Fibroblast of lung (primary cell): ENCODE results near the gene NIT1. TPM values are rescaled to one million over a fixed set of nuclear protein-coding genes. Genes with fewer than 3 reads are reported as not detected.

ENCODE experiments used
- DNase-seq, 2 donors: peaks; one replicate each; pipeline versions ENCODE4 v3.0.0 to v3.0.0-alpha.2; 2010; ENCODE audit warnings: low read depth in 2 of 2
- H2AFZ ChIP-seq: 2 replicates; pipeline ENCODE4 v1.5.1; 2012; ENCODE audit warnings: low read length, control low read depth, inconsistent platforms
- H3K27ac ChIP-seq: 2 replicates; pipeline ENCODE4 v1.5.1; 2011; ENCODE audit warnings: low read length, control low read depth; ENCODE audit not compliant: insufficient read depth
- H3K27me3 ChIP-seq: 2 replicates; pipeline ENCODE4 v1.5.1; 2011; ENCODE audit warnings: mild to moderate bottlenecking, low read length; ENCODE audit not compliant: control insufficient read depth, insufficient read depth
- H3K36me3 ChIP-seq: 2 replicates; pipeline ENCODE4 v1.5.1; 2011; ENCODE audit warnings: low read length; ENCODE audit not compliant: control insufficient read depth, insufficient read depth
- H3K4me1 ChIP-seq: 2 replicates; pipeline ENCODE4 v1.5.1; 2011; ENCODE audit warnings: low read length; ENCODE audit not compliant: control insufficient read depth, insufficient read depth; ENCODE audit errors: extremely low read depth
- H3K4me2 ChIP-seq: 2 replicates; pipeline ENCODE4 v1.5.1; 2011; ENCODE audit warnings: low read length, control low read depth; ENCODE audit not compliant: insufficient read depth; ENCODE audit errors: extremely low read depth
- H3K4me3 ChIP-seq, 4 experiments: fragments of 200-600 bp in 1 of 4; sonication (generic) in 1 of 4; replicated peaks in 1 of 4; 2 replicates each; pipeline ENCODE4 v1.5.1; 2011 to 2016; ENCODE audit warnings: low read length in 4 of 4, low read depth in 3 of 4, mild to moderate bottlenecking in 3 of 4, control low read depth in 2 of 4, inconsistent platforms in 1 of 4, mixed read lengths in 1 of 4; ENCODE audit not compliant: insufficient read depth in 1 of 4; ENCODE audit errors: control extremely low read depth in 1 of 4
- H3K79me2 ChIP-seq: 2 replicates; pipeline ENCODE4 v1.5.1; 2012; ENCODE audit warnings: mild to moderate bottlenecking, low read length, inconsistent platforms; ENCODE audit not compliant: control insufficient read depth, insufficient read depth
- H3K9ac ChIP-seq: 2 replicates; pipeline ENCODE4 v1.5.1; 2011; ENCODE audit warnings: mild to moderate bottlenecking, low read length, control low read depth; ENCODE audit not compliant: insufficient read depth
- H3K9me3 ChIP-seq: 2 replicates; pipeline ENCODE4 v1.5.1; 2012; ENCODE audit warnings: low read depth, low read length; ENCODE audit not compliant: control insufficient read depth, insufficient read depth
- H4K20me1 ChIP-seq: 2 replicates; pipeline ENCODE4 v1.5.1; 2011; ENCODE audit warnings: low read length; ENCODE audit not compliant: control insufficient read depth, insufficient read depth; ENCODE audit errors: extremely low read depth
- EZH2 ChIP-seq: IDR thresholded peaks from 2 replicates; pipeline ENCODE4 v1.5.1; 2012; ENCODE audit warnings: low read length, control low read depth, mild to moderate bottlenecking; ENCODE audit errors: missing control alignments
- polyA plus RNA-seq, 2 donors: library from polyadenylated mRNA; depleted of rRNA in 1 of 2; stranded (reverse) in 1 of 2; unstranded in 1 of 2; fragments of >200 nt; gene quantifications; 2 replicates each; pipeline ENCODE4 v1.2.1, GENCODE V29; 2011 to 2012; ENCODE audit warnings: missing spikeins in 1 of 2
- total RNA-seq: library from RNA; depleted of rRNA; stranded (reverse); fragments of >200 nt; gene quantifications from 2 replicates; pipeline ENCODE4 v1.2.1, GENCODE V29; 2014
- TF ChIP-seq, protein P1 (sequence below), 2 donors: IDR thresholded peaks in 1 of 2; conservative IDR thresholded peaks in 1 of 2; 1 replicate in 1 of 2; 2 replicates in 1 of 2; pipeline ENCODE4 v1.5.1; 2011 to 2012; ENCODE audit warnings: low read length in 2 of 2, control low read depth in 1 of 2, inconsistent platforms in 1 of 2, low read depth in 1 of 2, mild to moderate bottlenecking in 1 of 2

The NIT1 gene
- total and polyA plus RNA-seq, 2 donors (not counting 1 experiment from before 2014, with no cell fraction given) = 30.6 to 42.6 TPM

- no peak for TF ChIP-seq EZH2
- TF ChIP-seq, protein P1, sequence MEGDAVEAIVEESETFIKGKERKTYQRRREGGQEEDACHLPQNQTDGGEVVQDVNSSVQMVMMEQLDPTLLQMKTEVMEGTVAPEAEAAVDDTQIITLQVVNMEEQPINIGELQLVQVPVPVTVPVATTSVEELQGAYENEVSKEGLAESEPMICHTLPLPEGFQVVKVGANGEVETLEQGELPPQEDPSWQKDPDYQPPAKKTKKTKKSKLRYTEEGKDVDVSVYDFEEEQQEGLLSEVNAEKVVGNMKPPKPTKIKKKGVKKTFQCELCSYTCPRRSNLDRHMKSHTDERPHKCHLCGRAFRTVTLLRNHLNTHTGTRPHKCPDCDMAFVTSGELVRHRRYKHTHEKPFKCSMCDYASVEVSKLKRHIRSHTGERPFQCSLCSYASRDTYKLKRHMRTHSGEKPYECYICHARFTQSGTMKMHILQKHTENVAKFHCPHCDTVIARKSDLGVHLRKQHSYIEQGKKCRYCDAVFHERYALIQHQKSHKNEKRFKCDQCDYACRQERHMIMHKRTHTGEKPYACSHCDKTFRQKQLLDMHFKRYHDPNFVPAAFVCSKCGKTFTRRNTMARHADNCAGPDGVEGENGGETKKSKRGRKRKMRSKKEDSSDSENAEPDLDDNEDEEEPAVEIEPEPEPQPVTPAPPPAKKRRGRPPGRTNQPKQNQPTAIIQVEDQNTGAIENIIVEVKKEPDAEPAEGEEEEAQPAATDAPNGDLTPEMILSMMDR (conservative IDR thresholded peaks at IDR 0.05 in 1 of 2, IDR thresholded peaks at IDR 0.05 in 1 of 2; ENCODE audit: low read depth in 1 of 2, low read length in 2 of 2) = peak; percentile 53 to 55
- H4K20me1 ChIP-seq = no peaks in the 10 kb centered on the region
- H3K27ac ChIP-seq = peak within 1 kb of the TSS; percentile 91
- peak within 1 kb of the TSS; percentile 76 to 88 (median 84) for H3K4me3 ChIP-seq
- H3K9ac ChIP-seq = peak within 1 kb of the TSS; percentile 74
- H3K79me2 ChIP-seq = peaks cover 3% of the 10 kb centered on the region
- H3K4me2 ChIP-seq = peak within 1 kb of the TSS; percentile 100
- peaks cover 15% of the 10 kb centered on the region for H3K36me3 ChIP-seq
- no peaks in the 10 kb centered on the region for H3K27me3 ChIP-seq
- DNase-seq = peak; percentile 98 to 99
- H3K4me1 ChIP-seq = peaks cover 11% of the 10 kb centered on the region
- no peaks in the 10 kb centered on the region for H3K9me3 ChIP-seq
- peak within 1 kb of the TSS; percentile 87 for H2AFZ ChIP-seq
Observed at GRCh38 chr1:161165742-161166668, 48.1 kb downstream of the NIT1 start, which contains the start of gene PPOX. TSS of gene PPOX (plus strand) at chr1:161166426. CDS start at chr1:161166848, 422 bp downstream.

DNA sequence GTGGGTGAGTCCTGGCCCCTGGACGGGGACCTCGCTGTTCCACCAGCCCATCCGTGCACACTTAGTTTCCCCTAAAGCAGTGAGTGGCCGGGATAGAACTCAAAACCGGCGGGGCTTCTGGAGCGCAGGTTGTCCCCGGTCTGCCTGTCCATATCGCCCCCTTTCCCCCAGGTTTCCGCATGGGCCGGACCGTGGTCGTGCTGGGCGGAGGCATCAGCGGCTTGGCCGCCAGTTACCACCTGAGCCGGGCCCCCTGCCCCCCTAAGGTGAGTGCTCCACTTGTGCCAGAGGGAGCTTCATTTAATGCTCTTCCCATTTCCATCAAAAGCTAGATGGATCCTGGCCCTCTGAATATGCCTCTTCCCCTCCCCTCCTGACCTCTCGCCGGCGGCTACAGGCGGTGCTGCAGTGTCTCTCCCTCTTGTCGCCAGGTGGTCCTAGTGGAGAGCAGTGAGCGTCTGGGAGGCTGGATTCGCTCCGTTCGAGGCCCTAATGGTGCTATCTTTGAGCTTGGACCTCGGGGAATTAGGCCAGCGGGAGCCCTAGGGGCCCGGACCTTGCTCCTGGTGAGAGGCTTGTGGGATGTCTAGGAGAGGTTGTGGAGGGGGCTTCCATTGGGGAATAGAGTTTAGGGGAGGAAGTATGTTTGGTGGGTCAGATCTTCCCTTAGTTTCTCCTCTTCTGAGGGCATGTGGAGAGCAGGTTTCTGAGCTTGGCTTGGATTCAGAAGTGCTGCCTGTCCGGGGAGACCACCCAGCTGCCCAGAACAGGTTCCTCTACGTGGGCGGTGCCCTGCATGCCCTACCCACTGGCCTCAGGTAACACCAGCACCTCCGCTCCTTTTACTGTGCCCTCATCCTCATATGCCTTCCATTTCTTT, 49.0 kb downstream of the NIT1 start:
- Histone ChIP-seq H3K79me2 (peaks cover 2% of the 10 kb centered on the region), H2AFZ (peak overlapping the region; percentile 87), H3K27ac (peak overlapping the region; percentile 91), H3K9me3 (no peaks in the 10 kb centered on the region), H3K4me1 (peaks cover 11% of the 10 kb centered on the region), H3K4me3 (peak overlapping the region; percentile 76 to 88 (median 84)), H3K4me2 (peak overlapping the region; percentile 100), H4K20me1 (no peaks in the 10 kb centered on the region), H3K9ac (peak overlapping the region; percentile 69), H3K36me3 (peaks cover 18% of the 10 kb centered on the region), H3K27me3 (no peaks in the 10 kb centered on the region)
- no peak for TF ChIP-seq EZH2
- TF ChIP-seq, protein P1 (conservative IDR thresholded peaks at IDR 0.05 in 1 of 2, IDR thresholded peaks at IDR 0.05 in 1 of 2; ENCODE audit: low read depth in 1 of 2, low read length in 2 of 2) = no peak
- DNase-seq = no peak

GRCh38 chr1:161168906-161169305, 51.0 kb downstream of the NIT1 start:
- H3K79me2 ChIP-seq = peaks cover 2% of the 10 kb centered on the region
- no peaks in the 10 kb centered on the region for H3K27me3 ChIP-seq
- no peak overlapping the region for H3K9ac ChIP-seq
- H2AFZ ChIP-seq = no peak overlapping the region
- H4K20me1 ChIP-seq = no peaks in the 10 kb centered on the region
- no peaks in the 10 kb centered on the region for H3K9me3 ChIP-seq
- no peak overlapping the region for H3K27ac ChIP-seq
- no peak overlapping the region for H3K4me3 ChIP-seq
- DNase-seq = no peak
- H3K36me3 ChIP-seq = peaks cover 13% of the 10 kb centered on the region
- TF ChIP-seq, protein P1 (conservative IDR thresholded peaks at IDR 0.05 in 1 of 2, IDR thresholded peaks at IDR 0.05 in 1 of 2; ENCODE audit: low read depth in 1 of 2, low read length in 2 of 2) = no peak
- TF ChIP-seq EZH2 = no peak
- H3K4me1 ChIP-seq = peaks cover 26% of the 10 kb centered on the region
- H3K4me2 ChIP-seq = no peak overlapping the region
